Lower lobe of right lung (tissue), 2 donors: ENCODE results near the gene DNMBP. TPM values are rescaled to one million over a fixed set of nuclear protein-coding genes. Genes with fewer than 3 reads are reported as not detected.
"Not testable (repeated sequence)": the region's sequence is repeated elsewhere in the genome, so short reads cannot be mapped to it uniquely, and the experiment has no call there.

Experiments used
- ATAC-seq, 2 donors: fragments of 200-7000 bp; cut with Tn5 transposase; one replicate each; pipeline ENCODE4 v1.9.1; 2020 to 2022; ENCODE audit warnings: mild to moderate bottlenecking in 2 of 2, moderate library complexity in 2 of 2
- DNase-seq: peaks from one replicate; pipeline ENCODE4 v3.0.0-alpha.2; 2020
- H3K27ac ChIP-seq: fragments of 200-600 bp; one replicate; pipeline ENCODE4 v1.8.0; 2022
- H3K27me3 ChIP-seq: fragments of 200-600 bp; one replicate; pipeline ENCODE4 v1.8.0; 2022; ENCODE audit warnings: low read depth
- H3K36me3 ChIP-seq: fragments of 200-600 bp; one replicate; pipeline ENCODE4 v1.8.0; 2022; ENCODE audit warnings: mild to moderate bottlenecking
- H3K4me1 ChIP-seq: fragments of 200-600 bp; one replicate; pipeline ENCODE4 v1.8.0; 2022
- H3K4me3 ChIP-seq: fragments of 200-600 bp; one replicate; pipeline ENCODE4 v1.8.0; 2022; ENCODE audit warnings: mild to moderate bottlenecking
- H3K9me3 ChIP-seq: fragments of 200-600 bp; one replicate; pipeline ENCODE4 v1.8.0; 2022
- CTCF ChIP-seq: fragments of 200-600 bp; IDR thresholded peaks from one replicate; pipeline ENCODE4 v1.8.0; 2022; ENCODE audit warnings: antibody characterized with exemption, mild to moderate bottlenecking
- intact Hi-C: fragments of 100-400 bp; cut with DNase I; formaldehyde crosslinking; loops from one replicate; pipeline ENCODE4 v1.11.0; 2022
- total RNA-seq: library from RNA; stranded (reverse); fragmentation: NEBNext Ultra II Directional; extraction: Animal tissue kit (Norgen Biotek cat#: 25700); gene quantifications from one replicate; pipeline ENCODE4 v1.2.1, GENCODE V29; 2021
- donor health status: DM: no; HTN: yes; CAD: no; lungs with severe emphysema.

Gene DNMBP
- total RNA-seq, 1 donor from 2014 or later, result 13.7 TPM

DNA sequence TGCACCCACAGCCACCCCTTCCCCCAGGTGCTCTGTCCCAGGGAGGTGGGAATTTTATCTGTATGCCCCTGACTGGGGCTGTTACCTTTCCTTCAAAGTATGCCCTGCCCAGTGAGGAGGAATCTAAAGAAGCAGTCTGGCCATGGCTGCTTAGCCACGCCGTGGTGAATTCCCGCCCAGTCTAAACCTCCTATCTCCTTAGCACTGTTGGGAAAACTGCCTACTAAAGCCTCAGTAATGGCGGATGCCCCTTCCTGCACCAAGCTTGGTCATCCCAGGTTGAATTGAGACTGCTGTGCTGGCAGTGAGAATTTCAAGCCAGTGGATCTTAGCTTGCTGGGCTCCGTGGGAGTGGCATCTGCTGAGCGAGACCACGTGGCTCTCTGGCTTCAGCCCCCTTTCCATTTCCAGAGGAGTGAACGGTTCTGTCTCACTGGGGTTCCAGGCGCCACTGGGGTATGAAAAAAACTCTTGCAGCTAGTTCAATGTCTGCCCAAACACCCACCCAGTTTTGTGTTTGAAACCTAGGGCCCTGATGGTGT lies 140.1 kb downstream of the DNMBP start:
- Histone ChIP-seq H3K27ac (no peak overlapping the region), H3K4me3 (no peak overlapping the region), H3K36me3 (no peaks in the 10 kb centered on the region), H3K9me3 (no peaks in the 10 kb centered on the region), H3K4me1 (no peaks in the 10 kb centered on the region), H3K27me3 (peaks cover 6% of the 10 kb centered on the region)
- no peak for DNase-seq
- intact Hi-C loops, result no loop called here
- no peak for ATAC-seq
- TF ChIP-seq CTCF, result no peak

DNA sequence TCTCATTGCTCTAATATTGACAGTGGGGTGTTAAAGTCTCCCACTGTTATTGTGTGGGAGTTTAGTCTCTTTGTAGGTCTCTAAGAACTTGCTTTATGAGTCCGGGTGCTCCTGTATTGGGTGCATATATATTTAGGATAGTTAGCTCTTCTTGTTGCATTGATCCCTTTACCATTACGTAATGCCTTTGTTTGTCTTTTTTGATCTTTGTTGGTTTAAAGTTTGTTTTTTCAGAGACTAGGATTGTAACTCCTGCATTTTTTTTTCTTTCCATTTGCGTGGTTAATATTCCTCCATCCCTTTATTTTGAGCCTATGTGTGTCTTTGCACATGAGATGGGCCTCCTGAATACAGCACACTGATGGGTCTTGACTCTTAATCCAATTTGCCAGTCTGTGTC lies 142.5 kb downstream of the DNMBP start:
- H3K4me3 ChIP-seq, H3K27ac ChIP-seq, H3K27me3 ChIP-seq, intact Hi-C loops, H3K9me3 ChIP-seq, H3K4me1 ChIP-seq, ATAC-seq, DNase-seq, H3K36me3 ChIP-seq: not testable (repeated sequence)

- H3K27me3 ChIP-seq, H3K9me3 ChIP-seq, intact Hi-C loops, H3K4me1 ChIP-seq, H3K4me3 ChIP-seq, H3K36me3 ChIP-seq, H3K27ac ChIP-seq, ATAC-seq, DNase-seq: not testable (repeated sequence)
Observed at GRCh38 chr10:99863535-99864240, 146.1 kb downstream of the DNMBP start.

DNA sequence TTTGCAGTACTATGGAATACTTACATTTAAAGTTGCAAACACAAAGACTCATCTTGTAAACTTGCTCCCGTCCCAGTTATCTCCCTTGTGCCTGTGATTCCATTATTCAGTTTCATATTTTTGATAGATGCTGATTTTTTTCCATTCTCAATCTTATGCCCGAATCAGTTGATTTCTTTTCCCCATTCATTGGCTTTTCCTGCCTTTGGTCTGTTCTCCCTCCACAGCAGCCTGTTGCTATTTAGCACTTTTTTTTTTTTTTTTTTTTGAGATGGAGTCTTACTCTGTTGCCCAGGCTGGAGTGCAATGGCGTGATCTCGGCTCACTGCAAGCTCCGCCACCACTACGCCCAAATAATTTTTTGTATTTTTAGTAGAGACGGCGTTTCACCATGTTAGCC lies 149.3 kb downstream of the DNMBP start:
- H3K27ac ChIP-seq, result no peak overlapping the region
- H3K4me3 ChIP-seq, result no peak overlapping the region
- intact Hi-C loops, result no loop called here
- no peaks in the 10 kb centered on the region for H3K4me1 ChIP-seq
- DNase-seq, result no peak
- no peak for ATAC-seq
- no peaks in the 10 kb centered on the region for H3K9me3 ChIP-seq
- no peak for TF ChIP-seq CTCF
- H3K27me3 ChIP-seq, result no peaks in the 10 kb centered on the region
- no peaks in the 10 kb centered on the region for H3K36me3 ChIP-seq

DNA sequence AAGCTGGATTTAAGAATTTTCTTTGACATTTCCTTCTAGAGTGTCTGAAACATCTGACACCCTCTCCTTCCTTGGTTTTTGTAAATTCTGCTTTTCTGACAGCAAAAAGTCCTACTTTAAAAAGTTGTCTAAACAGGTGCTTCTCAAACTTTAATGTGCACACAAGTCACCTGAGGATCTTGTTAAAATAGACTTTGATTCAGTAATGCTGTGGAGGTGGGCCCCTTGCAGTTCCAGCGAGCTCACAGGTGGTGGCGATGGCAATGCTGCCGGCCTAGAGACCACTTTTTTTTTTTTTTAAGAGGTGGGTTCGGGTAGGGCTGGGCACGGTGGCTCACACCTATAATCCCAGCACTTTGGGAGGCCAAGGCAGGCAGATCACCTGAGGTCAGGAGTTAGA lies 150.2 kb downstream of the DNMBP start:
- no peaks in the 10 kb centered on the region for H3K36me3 ChIP-seq
- no peak for ATAC-seq
- intact Hi-C loops, result no loop called here
- no peak overlapping the region for H3K27ac ChIP-seq
- TF ChIP-seq CTCF, result peak; percentile 23
- no peaks in the 10 kb centered on the region for H3K4me1 ChIP-seq
- H3K27me3 ChIP-seq, result no peaks in the 10 kb centered on the region
- H3K4me3 ChIP-seq, result no peak overlapping the region
- DNase-seq, result no peak
- no peaks in the 10 kb centered on the region for H3K9me3 ChIP-seq

- Histone ChIP-seq H3K27ac (no peak overlapping the region), H3K4me1 (no peaks in the 10 kb centered on the region), H3K36me3 (no peaks in the 10 kb centered on the region), H3K27me3 (no peaks in the 10 kb centered on the region), H3K4me3 (no peak overlapping the region), H3K9me3 (no peaks in the 10 kb centered on the region)
- DNase-seq (no peak), ATAC-seq (no peak)
- no peak for TF ChIP-seq CTCF
- intact Hi-C loops, result no loop called here
Observed at GRCh38 chr10:99858849-99859248, 150.9 kb downstream of the DNMBP start.
